Fibroblast of the aortic adventitia (primary cell): ENCODE measurements around the gene NT5C2. TPM values are rescaled to one million over a fixed set of nuclear protein-coding genes. Genes with fewer than 3 reads are reported as not detected.
A peak's percentile ranks its signal among the peaks of the same experiment; 100 is the strongest.

Source experiments
- DNase-seq: peaks from one replicate; pipeline ENCODE4 v3.0.0-alpha.2; 2010; ENCODE audit warnings: low read depth
- H3K4me3 ChIP-seq: 2 replicates; pipeline ENCODE4 v1.5.1; 2011; ENCODE audit warnings: low read depth, mild to moderate bottlenecking, control low read depth, low read length, moderate library complexity
- CTCF ChIP-seq: IDR thresholded peaks from 2 replicates; pipeline ENCODE4 v1.5.1; 2011; ENCODE audit warnings: mild to moderate bottlenecking, low read length, control low read depth, inconsistent platforms; ENCODE audit not compliant: insufficient read depth
- total RNA-seq: library from RNA; depleted of rRNA; stranded (reverse); fragments of >200 nt; gene quantifications from 2 replicates; pipeline ENCODE4 v1.2.3, GENCODE V29; 2012; ENCODE audit warnings: low replicate concordance

Gene NT5C2
- total RNA-seq, 1 donor: 95.2 TPM

DNA sequence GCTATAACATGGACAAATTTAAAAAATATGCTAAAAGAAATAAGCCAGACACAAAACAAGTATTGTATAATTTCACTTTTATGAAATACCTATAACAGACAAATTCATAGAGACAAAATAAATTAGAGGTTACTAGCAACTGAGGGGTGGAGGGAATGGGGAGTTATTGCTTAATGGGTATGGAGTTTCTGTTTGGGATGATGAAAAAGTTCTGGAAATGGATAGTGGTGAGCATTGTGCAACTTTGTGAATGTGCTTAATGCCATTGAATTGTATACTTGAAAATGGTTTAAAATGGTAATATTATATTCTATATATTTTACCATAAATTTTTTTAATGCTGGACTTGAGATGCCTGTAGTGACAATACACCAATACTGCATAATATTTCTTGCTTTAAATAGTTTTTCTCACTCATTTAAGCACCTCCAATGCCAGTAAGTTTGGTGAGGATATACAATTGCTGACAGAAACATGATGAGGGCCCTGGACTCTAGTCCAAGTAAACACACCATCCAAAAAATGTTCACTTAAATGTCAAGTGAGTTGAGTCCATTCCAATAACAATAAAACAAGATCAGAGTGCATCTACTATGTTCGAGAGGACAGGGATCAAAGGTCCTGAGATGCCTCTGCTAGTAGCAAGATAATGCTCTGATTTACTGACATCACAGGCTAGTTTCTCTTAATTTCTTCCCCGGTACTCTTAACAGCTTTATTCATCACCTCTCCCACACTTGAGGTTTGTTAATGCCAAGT lies 71.9 kb downstream of the NT5C2 start:
- no peak for TF ChIP-seq CTCF
- peak; percentile 65 for DNase-seq
- H3K4me3 ChIP-seq: no peak overlapping the region

GRCh38 chr10:103120546-103120945 lies 72.5 kb downstream of the NT5C2 start:
- TF ChIP-seq CTCF: no peak
- DNase-seq: peak; percentile 10
- H3K4me3 ChIP-seq: no peak overlapping the region

DNA sequence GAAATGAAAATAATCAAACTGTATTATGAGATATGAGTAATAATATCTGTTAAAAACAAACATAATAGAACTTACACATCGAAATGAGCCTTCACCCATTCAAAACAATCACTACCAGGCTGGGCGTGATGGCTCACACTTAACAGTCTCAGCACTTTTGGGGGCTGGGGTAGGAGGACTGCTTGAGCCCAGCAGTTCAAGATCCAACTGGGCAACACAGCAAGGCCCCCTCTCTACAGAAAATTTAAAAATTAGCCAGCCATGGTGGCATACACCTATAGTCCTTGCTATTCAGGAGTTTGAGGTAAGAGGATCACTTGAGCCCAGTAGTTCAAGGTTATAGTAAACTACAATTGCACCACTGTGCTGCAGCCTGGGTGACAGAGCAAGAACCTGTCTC lies 75.8 kb downstream of the NT5C2 start:
- DNase-seq: no peak
- TF ChIP-seq CTCF: no peak
- no peak overlapping the region for H3K4me3 ChIP-seq

DNA sequence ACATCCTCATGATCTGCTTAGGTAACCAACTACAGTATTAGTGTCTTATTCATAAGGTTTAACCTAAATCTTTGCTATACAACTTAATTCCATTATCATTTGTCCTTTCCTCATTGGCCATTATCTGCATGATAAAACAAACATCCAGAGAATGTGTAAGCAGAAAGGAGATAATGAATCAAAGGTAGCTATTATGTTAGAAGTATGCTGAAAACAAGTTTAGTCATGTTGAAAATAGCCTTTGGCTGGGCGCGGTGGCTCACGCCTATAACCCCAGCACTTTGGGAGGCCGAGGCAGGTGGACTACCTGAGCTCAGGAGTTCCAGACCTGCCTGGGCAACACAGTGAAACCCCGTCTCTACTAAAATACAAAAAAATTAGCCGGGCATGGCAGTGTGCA lies 78.2 kb downstream of the NT5C2 start:
- no peak for TF ChIP-seq CTCF
- H3K4me3 ChIP-seq: no peak overlapping the region
- DNase-seq: no peak

GRCh38 chr10:103111918-103112877 lies 80.9 kb downstream of the NT5C2 start:
- no peak overlapping the region for H3K4me3 ChIP-seq
- no peak for DNase-seq
- TF ChIP-seq CTCF: no peak

DNA sequence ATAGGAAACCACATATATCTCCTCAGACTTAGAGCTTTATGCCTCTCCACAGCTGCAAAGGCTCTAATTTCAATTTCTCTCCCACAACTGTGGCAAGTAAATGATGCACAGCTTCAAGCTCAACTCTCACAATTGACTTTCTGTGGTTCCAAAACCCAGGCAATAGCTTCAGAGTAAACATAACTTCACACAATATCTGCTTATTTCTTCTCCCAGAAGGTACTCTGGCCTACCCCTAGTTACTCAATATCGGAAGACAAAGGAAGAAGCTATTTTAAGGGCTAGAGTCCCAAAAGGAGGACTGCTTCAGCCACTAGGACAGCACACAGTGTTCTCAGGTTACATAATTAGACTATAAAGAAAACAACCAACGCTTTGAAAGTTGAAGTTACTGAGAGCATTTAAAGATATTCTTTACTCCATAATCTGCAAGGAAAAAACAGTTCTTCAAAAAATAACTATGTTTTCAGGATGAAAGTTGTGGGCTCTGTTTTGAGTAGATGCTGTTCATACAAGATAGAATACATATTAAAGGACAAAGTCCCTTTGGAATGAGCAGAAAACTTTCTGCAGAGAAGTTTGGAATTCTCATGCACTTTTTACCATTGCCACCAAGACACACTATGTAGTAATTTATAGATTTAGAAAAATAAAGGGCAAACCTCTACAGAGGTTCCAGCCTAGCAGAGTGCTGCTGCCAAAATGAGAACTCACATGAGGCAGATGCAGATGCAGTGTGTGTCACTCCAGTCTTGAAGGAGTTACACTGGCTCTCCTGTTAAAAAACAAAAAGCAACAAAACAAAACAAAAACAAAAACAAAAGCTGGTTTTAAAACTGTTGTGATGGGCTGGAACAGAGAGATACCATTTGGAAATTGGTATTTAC lies 81.8 kb downstream of the NT5C2 start:
- no peak overlapping the region for H3K4me3 ChIP-seq
- TF ChIP-seq CTCF: no peak
- peak; percentile 41 for DNase-seq
